NCI-H2227 (cell line): Measurements from ENCODE around the gene B3GNT5.
"Not testable (repeated sequence)": the region's sequence is repeated elsewhere in the genome, so short reads cannot be mapped to it uniquely, and the experiment has no call there.

Source experiments
- DNase-seq: peaks from one replicate; lab custom pipeline; 2025; ENCODE audit not compliant: unreplicated experiment; lab: John Stamatoyannopoulos, UW

B3GNT5 gene

DNA sequence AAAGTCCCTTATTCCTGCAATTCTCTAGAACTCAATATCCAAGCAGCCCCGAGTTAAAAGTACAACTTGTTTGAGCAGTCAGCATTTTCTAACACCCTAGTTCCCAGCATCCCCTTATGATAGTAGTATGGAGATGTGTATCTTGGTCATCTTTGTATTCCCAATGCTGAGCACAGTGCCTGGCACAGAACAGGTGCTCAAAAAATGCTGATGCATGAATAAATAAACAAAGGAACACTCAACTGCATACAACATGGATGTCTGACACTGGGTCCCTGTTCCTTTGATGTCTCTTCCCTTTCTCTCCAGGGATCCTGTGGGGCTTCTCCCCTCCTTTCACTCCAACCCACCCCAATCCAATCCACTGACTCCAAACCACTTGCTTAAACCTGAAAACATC is 23.9 kb upstream of the B3GNT5 start:
- DNase-seq = no peak

DNA sequence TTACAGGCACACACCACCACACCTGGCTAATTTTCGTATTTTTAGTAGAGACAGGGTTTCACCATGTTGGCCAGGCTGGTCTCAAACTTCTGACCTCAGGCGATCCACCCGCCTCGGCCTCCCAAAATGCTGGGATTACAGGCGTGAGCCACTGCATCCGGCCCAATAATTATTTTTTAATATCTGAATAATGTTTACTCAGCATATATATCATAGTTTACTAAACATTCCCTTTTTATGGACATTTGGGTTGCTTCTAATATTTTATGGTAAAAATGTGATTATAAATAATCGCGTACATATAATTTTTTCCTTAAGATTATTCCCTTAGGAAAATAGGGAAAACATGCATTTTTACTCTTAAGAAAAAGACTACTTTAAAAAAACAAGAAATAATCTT is 22.8 kb upstream of the B3GNT5 start:
- not testable (repeated sequence) for DNase-seq

DNA sequence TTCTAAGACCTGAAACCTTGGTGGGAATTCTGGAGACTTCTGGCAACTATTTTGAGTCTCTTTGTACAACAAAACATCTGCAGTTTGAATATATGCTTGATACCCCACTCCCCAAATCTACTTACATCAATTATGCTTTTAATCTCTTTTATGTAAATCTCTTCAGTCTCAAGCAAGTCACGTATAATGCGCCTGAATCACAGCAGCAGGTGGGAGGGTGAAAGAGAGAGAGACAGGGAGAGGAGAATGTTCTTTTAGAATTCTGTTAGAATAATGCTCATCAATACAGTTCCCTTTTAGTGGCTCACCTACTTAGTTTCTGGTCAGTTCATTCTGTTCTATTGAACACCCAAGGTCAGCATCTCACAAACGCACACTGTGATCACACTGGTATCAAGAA is 22.2 kb upstream of the B3GNT5 start:
- DNase-seq = no peak

DNA sequence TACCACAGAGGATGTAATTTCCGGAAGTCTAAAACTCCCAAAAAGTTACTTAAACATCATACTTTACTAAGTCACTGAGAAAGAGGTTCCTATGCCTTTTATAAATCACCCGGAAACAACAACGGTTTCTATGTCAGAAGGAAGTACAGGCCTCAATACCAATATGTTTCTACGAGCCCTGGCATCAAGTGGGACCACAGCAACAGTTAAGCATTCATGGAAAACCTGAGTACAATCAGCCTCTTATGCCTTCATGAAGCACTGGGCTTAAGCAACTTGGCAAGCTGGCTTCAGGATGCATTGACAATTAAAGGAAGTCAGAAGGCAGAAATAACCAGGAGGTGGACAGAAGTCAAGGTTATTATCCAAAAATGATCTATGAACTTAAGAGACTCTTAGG is 19.1 kb upstream of the B3GNT5 start:
- no peak for DNase-seq

DNA sequence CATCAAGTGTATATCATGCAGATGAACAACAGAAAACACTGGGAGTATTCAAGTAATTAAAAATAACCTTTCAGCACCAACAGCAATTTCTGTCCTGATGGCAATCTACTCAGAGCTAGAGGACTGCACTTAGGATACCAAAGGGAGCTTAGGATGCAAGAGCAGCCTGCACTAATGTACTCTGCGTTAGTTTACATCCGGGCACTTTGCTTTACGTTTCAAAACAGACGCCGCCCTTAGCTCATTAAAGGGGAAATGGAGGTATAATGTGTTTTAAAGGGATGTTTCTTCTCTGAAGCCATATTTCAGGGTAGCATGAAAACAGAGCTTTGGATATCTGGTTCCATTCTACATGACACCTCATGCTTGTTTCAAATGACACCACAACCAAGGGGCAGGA is 14.0 kb upstream of the B3GNT5 start:
- DNase-seq = no peak

DNA sequence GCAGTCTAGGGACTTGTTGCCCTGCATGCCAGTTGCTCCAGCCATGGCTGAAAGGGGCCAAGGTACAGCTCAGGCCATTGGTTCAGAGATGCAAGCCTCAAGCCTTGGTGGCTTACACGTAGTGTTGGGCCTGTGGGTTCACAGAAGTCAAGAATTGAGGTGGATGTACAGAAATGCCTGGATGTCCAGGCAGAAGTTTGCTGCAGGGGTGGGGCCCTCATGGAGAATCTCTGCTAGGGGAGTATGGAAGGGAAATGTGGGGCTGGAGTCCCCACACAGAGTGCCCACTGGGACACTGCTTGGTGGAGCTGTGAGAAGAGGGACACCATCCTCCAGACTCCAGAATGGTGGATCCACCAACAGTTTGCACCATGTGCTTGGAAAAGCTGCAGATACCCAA is 10.6 kb upstream of the B3GNT5 start:
- no peak for DNase-seq

DNA sequence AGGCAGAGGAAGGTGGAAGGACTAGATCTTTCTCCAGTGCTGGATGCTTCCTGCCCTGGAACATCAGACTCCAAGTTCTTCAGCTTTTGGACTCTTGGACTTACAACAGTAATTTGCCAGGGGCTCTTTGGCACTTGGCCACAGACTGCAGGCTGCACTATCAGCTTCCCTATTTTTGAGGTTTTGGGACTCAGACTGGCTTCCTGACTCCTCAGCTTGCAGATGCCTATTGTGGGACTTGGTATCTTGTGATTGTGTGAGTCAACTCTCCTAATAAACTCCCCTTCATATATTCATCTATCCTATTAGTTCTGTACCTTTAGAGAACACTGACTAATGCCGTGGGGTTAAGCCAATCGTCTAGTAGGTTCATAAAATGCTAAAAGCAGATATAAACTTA is 8.8 kb upstream of the B3GNT5 start:
- no peak for DNase-seq

DNA sequence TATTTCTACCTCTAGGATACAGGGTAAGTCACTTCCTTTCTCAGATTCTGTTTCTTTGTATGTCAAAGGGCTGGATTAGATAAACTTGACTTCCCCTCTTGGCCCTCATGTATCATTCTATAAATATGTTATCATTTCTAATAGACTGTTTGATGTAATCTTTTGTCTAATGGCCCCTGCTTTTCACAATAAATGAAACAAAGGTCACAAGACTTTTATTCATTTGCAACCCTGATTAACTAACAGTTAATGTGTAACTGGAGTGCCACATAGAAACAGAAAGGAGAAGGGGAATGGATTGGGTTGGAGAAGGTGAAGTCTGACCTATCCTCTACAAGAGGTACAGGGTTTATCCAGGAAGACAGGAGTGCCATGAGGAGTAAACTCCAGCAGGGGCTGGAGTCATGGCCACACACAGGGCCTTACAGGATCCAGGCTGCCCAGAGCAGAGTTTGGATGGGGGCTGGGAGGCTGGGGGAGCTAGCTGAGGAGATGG is 8.0 kb upstream of the B3GNT5 start:
- no peak for DNase-seq

DNA sequence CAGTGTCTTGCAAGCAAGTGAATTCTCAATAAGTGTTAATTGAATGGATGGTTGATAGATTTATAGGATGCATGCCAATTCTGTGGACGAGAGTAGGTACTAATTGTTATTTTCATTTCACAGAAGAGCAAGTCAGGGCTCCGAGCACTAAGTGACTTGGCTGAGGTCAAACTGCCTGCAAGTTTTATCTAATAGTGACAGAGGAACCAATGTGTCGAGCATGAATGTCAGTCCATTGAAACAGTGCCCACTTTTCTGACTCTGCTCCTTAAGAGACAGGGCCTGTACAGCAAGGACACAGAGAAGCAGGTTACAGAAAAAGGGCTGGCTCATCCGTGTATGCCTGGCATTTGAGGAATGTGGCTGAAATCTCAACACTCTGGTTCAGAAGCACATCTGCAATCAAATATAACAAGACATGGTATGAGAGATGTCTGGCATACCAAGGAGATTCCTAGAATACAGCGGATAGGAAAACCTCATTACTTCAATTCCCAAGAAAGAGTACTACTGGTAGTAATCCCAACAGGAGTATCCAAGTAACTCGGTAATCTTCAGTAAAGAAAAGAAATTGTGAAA is 6.0 kb upstream of the B3GNT5 start:
- DNase-seq = no peak

DNA sequence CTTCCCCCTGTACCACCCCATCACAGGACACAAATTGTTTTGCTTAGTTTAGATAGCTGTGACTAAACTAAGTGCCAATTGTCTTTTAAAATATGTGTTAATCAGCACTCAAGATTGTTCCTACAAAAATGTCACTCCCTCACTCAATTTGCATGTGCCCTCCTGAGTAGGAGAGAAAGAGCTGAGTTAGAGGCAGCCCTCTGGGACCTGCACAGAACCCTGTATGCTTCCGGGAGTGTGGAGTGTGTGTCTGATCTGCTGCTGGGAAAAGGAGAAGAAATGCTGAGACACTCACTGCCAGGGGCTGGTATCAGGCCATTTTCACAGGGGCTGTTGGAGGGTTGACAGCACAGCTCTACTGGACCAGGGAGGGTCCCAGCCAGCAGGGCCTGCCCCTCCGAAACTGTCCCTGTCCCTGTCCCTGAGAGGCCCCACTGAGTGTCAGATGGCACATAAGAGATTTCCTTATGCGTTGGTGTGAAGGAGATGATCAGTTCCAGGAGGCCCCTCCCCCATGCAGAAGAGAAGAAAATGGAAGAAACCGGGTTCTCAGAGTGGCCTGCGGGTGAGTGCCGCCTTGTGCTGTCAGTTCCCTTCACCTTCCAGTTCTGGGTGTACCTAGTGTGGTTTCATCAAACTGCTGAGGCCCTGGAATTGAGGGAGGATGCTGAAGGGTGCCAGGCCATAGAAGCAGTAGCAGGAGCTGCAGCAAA is 3.9 kb upstream of the B3GNT5 start:
- no peak for DNase-seq

DNA sequence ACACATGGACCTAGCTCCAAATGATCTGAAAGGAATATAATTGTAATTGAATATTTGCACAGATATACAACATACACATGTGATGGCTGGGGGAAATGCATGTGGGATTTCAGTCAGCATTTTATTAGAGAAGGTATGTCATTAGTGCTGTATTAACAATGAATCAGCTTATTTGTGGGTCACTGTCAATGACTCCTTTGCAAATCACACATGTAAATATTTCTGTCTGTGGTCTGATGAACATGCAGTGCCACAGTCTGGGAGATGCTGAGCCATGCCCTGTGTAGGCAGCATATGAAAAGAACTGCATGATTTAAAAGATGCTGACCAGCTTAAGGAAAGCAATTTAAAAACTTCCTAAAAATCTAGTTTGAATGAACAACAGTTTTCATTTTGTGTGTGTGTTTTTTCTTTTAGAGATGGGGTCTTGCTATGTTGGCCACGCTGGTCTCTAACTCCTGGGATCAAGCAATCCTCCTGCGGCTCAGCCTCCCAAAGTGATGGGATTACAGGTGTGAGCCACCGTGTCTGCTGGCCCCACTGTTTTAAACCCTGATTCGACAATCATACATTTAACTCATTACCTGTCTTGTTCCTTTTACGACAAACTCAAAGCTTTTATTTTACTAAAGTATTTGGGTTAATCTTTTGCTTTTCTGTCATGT is 803 bp upstream of the B3GNT5 start:
- no peak for DNase-seq

DNA sequence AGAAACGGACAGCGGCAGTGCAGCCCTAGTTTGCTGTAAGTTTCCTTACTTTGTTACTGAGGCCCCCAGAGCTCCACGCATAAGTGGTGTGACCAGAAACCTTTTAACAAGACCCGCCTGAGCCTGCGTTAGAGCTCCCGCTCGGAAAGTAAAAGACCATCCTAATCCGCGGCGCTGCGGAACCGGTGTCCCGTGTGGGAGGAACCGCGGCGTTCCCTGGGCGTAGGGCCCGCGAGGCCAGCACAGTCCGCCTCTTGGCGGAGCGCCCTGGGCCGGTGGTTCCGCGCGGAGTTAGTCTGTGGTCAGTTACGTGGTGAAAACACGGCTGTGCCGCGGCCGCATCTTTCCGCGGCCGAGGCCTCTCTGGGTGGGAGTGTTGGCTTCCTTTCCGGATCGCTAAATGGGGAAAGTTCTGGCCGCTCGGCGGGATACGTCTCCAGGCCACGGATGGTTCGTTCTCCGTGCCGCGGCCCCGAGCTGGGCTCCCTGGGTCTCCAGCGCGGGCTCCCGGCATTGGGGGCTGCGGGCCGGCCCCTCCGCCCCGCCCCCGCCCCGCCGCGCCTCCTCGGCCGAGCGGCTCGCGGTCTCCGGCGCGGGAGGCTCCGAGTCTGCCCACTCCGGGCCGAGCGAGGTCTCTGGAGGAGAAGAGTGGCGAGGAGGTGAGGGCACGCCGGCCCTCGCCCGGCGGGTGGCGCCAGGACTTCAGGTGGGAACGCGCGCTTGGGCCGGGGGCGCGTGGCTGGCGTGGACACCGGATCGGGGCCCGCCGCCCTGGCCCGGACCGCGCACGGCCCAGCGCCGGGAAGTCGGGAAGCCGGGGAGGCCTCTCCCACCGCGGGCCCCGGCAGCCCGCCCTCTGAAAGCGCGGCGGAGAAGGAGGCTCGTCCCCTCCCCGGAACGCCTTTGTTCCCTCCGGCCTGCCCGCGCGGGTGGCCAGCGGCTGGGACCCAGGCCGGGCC is 754 bp downstream of the B3GNT5 start:
- DNase-seq = peak; percentile 68

DNA sequence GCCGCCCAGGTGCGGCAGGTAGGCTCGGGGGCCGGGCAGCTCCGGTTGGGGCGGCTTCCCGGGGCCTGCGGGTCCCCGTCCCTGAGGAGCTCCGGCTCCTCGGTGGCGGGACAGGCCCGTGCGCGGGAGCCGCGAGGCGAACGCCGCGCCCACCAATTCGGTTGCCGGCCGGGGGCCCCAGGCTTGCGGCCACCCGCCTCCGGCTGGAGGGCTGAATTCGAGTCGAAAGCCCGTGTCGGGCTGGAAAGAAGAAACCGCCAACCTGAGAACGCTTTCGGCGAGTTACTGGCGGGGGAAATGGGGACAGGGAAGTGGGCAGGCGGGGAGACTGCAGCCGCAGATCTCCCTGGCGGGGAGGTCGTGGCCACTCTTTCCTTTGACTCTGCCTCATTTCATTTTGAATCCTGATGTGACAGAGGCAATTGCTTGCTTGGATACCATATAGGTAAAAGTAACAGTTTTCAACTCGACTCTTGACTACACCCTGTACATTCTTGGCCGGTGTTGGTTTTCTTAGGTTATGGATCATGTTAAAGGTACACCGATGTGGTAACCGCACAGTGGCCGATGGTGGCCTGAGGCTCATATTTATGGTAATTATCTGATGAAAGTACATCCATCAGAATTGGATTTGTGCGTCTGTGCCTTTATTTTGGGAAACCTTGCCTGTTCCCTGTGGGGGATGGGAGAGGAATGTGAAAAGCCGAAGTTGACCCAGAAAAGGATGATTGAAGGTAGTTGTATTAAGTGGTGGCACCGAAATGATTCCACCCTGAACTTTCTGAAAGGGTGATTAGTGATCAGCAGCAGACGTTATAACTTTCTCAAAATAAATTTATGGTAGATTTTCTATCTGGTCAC is 1.7 kb downstream of the B3GNT5 start:
- DNase-seq = no peak

DNA sequence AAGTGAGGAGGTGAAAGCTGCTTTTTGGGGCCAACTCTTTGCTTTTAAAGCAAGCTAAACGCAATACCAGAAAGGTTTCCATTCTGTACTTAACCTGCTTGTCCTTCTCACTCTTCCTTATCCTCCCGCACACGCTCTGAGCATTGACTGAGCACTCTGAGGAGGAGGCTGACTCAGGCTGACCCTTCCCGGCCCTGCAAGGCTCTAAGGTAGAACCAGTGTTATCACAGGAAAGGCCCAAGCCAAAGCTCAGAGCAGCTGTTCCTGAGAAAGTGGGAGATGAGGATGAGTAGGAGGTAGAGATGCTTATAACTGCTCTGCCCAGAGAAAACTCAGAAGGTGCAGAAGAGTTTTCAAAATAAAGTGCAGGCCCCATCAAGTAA is 2.3 kb downstream of the B3GNT5 start:
- DNase-seq = no peak

DNA sequence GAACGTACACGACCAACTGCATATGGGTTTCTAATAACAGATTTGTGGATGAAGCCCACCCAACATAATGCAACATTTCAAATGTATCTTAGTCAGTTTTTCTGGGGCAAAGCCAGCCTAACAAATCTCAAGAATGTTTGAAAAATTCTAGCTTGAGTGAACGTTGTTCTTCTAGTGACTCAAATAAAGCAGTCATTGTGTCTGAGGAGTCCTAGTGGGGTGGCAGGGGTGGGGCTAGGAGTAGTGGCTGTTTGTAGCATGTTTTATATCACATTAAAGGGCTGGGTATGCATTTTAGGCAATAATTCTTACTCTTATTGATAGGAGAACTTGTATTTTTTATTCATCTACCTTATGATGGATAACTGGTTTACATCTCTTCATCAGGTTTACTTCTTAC is 6.0 kb downstream of the B3GNT5 start:
- no peak for DNase-seq

DNA sequence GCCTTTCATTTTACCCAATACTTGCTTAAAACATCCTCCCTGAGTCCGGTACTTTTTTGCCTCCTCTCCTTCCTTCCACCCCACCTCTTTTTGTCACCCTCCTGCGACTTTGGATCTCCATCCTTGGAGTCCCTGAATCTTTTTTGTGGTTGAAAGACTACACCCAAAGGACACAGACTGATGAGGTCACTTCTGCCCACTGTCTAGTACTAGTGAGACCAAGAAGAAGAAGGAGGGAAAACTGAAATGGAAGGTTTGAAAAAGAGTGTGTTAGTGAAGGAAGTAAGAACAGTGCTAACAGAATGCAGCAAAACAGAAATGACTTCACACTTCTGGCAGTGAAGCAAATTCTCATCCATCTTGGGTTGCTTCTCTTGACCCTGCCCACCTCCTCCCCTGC is 6.6 kb downstream of the B3GNT5 start:
- no peak for DNase-seq

DNA sequence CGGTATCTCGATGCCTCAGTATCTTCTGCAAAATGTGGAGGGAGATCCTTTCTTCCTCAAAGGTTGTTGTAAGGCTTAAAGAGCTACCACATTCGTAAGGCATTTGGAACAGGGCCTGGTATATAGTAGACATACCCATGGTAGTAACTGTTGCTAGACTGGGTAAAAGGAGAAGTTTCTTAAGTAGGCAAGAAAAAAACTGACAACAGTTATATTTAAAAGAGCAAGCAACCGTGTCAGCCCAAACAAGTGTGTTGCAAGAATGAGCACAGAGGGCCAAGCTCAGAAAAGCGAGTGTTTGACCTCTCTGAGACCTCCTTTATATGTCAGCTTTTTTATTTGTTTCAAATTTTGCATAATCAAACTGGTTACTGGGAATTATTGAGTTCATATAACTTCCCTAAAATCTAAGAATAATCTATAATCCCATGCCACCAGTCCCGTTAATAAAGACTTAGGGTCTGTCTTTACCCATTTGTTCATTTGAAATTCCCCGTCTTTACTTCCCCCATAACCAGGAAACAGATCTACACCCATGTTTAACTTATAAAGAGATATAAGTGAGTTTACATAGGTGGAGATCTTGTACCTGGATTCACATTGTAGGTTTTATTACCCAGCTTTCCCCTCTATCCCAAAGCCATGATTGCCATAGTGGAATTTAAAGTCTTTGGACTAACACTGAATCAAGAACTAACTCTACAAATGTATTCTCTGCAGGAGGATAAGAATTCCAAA is 7.3 kb downstream of the B3GNT5 start:
- DNase-seq = no peak

DNA sequence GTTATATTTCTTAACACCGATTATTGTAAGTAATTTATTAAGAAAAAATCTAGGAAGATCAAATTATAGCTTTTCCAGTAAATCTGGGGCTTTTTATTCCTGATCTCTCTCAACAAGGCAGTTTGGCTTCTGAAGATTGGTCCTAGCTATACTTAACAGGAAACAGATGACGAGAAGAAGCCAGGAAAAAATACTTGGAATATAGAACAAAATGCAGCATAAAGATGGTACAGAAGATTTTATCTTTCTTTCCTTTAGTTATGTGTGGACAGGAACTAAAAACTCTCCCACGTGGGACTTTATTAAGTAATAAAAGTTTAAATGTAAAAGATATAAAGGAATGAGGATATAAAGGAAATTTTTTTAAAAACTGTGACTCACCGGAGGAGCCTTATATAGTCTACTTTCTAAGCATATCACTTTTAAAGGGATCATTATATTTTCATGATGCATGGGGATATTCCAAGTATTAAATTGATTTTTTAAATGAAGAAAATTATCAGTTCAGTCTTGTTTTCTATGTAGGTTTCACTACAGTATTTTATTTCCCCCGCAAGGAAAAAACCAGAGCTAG is 8.2 kb downstream of the B3GNT5 start:
- no peak for DNase-seq

DNA sequence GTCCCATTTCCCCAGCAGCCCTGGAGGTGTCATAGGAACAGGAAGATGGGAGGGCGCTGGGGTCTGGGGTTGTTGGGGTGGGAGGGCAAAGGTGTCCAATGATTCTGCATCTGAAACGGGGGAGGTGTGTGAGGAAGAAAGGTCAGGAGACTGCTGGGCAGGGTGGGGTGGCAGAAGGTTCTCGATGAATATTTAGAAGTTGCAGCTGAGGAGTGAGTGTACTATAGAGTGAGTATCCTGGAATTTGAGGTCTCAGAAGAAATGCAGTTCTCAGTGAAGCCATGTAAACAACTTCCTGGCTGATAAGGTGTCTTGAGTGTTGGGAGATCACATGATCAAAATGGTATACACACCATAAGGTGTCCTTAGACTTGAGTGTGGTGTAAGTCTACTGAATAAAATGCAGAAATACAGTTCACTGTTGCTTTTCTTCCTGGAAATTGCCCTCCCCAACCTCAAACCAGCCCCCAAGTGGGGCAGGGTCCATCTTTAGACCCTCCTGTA is 9.9 kb downstream of the B3GNT5 start:
- no peak for DNase-seq
